Hepatocyte (in vitro differentiated cells): ENCODE measurements around the gene TCEAL7. TPM values are rescaled to one million over a fixed set of nuclear protein-coding genes. Genes with fewer than 3 reads are reported as not detected.
"Not testable (repeated sequence)": the region's sequence is repeated elsewhere in the genome, so short reads cannot be mapped to it uniquely, and the experiment has no call there.

Source experiments
- DNase-seq: peaks from one replicate; pipeline ENCODE4 v3.0.0-alpha.2; 2016; ENCODE audit warnings: low spot score
- H2AFZ ChIP-seq: fragments of 200-600 bp; sonication (generic); 2 replicates; pipeline ENCODE4 v1.6.0; 2016; ENCODE audit warnings: antibody characterized with exemption, mild to moderate bottlenecking
- H3K27ac ChIP-seq: fragments of 200-600 bp; sonication (generic); 2 replicates; pipeline ENCODE4 v1.5.1; 2016; ENCODE audit warnings: mild to moderate bottlenecking
- H3K27me3 ChIP-seq: fragments of 200-600 bp; sonication (generic); 2 replicates; pipeline ENCODE4 v1.6.1; 2016
- H3K36me3 ChIP-seq: fragments of 200-600 bp; sonication (generic); replicated peaks from 2 replicates; pipeline ENCODE4 v1.5.1; 2016; ENCODE audit warnings: low read depth; ENCODE audit not compliant: insufficient read depth
- H3K4me1 ChIP-seq: fragments of 200-600 bp; sonication (generic); 2 replicates; pipeline ENCODE4 v1.5.1; 2016; ENCODE audit warnings: mild to moderate bottlenecking, moderate library complexity; ENCODE audit not compliant: insufficient read depth
- H3K4me2 ChIP-seq: fragments of 200-600 bp; sonication (generic); 2 replicates; pipeline ENCODE4 v1.6.0; 2016
- H3K4me3 ChIP-seq: fragments of 200-600 bp; sonication (generic); 2 replicates; pipeline ENCODE4 v1.5.1; 2016; ENCODE audit warnings: mild to moderate bottlenecking
- H3K79me2 ChIP-seq: fragments of 200-600 bp; sonication (generic); 2 replicates; pipeline ENCODE4 v1.6.0; 2017; ENCODE audit warnings: mild to moderate bottlenecking
- H3K9me2 ChIP-seq: fragments of 200-600 bp; sonication (generic); replicated peaks from 2 replicates; pipeline ENCODE4 v1.6.0; 2017; ENCODE audit warnings: mild to moderate bottlenecking; ENCODE audit not compliant: insufficient read depth
- H3K9me3 ChIP-seq: fragments of 200-600 bp; sonication (generic); 2 replicates; pipeline ENCODE4 v1.5.1; 2016; ENCODE audit warnings: low read depth, mild to moderate bottlenecking
- H4K20me1 ChIP-seq: fragments of 200-600 bp; sonication (generic); 2 replicates; pipeline ENCODE4 v1.6.0; 2016; ENCODE audit warnings: mild to moderate bottlenecking; ENCODE audit not compliant: insufficient read depth, poor library complexity, severe bottlenecking
- CTCF ChIP-seq: fragments of 200-600 bp; sonication (generic); IDR thresholded peaks from 2 replicates; pipeline ENCODE4 v1.5.1; 2016; ENCODE audit warnings: antibody characterized with exemption, mild to moderate bottlenecking; ENCODE audit not compliant: poor library complexity
- EZH2 ChIP-seq: fragments of 200-600 bp; sonication (generic); IDR thresholded peaks from 2 replicates; pipeline ENCODE4 v1.6.1; 2016; ENCODE audit warnings: antibody characterized with exemption, mild to moderate bottlenecking, borderline replicate concordance
- EZH2phosphoT487 ChIP-seq: fragments of 200-600 bp; sonication (generic); IDR thresholded peaks from one replicate; pipeline ENCODE4 v1.6.1; 2018; ENCODE audit warnings: antibody characterized with exemption, mild to moderate bottlenecking, low read depth, moderate library complexity; ENCODE audit not compliant: unreplicated experiment, severe bottlenecking
- WGBS: methylation state at CpG from one replicate; pipeline ENCODE4 v1.1.6; 2016; ENCODE audit warnings: low lambda C conversion rate; ENCODE audit errors: missing lambda C conversion rate; 5-methylcytosine and 5-hydroxymethylcytosine counted together
- polyA plus RNA-seq: library from polyadenylated mRNA; unstranded; fragments of >200 nt; fragmentation: Nextera tagmentation; extraction: Ambion mirVana; gene quantifications from 2 replicates; pipeline ENCODE4 v1.2.1, GENCODE V29; 2016
- total RNA-seq: library from RNA; depleted of rRNA; stranded (reverse); fragments of >200 nt; gene quantifications from 2 replicates; pipeline ENCODE4 v1.2.3, GENCODE V29; 2014

TCEAL7 gene
- 14.7 and 16.0 TPM in 2 replicates for total RNA-seq
- 6.6 and 6.9 TPM in 2 replicates for polyA plus RNA-seq

- no peaks in the 10 kb centered on the region for H3K9me3 ChIP-seq
- WGBS = 57% methylated on average over 11 of the region's 11 CpGs
- H3K4me1 ChIP-seq = no peaks in the 10 kb centered on the region
- no peaks in the 10 kb centered on the region for H3K79me2 ChIP-seq
- no peaks in the 10 kb centered on the region for H4K20me1 ChIP-seq
- H3K36me3 ChIP-seq = no peaks in the 10 kb centered on the region
- H3K27me3 ChIP-seq = no peaks in the 10 kb centered on the region
- peak; percentile 14 for DNase-seq
- no peak for TF ChIP-seq EZH2
- H3K4me2 ChIP-seq = peak within 1 kb of the TSS; percentile 48
- no peaks in the 10 kb centered on the region for H3K9me2 ChIP-seq
- H3K4me3 ChIP-seq = no peak within 1 kb of the TSS
- peak within 1 kb of the TSS; percentile 26 for H2AFZ ChIP-seq
- H3K27ac ChIP-seq = peak within 1 kb of the TSS; percentile 60
These were observed at the start of gene TCEAL7 for GRCh38 chrX:103329991-103330390. Gene TCEAL7, plus strand, starts transcription at chrX:103330239. Its CDS starts 1,165 bp downstream, at chrX:103331404.

GRCh38 chrX:103293118-103293517, 36.9 kb upstream of the TCEAL7 start:
- no peaks in the 10 kb centered on the region for H3K4me1 ChIP-seq
- DNase-seq = no peak
- H2AFZ ChIP-seq = no peak overlapping the region
- no peaks in the 10 kb centered on the region for H4K20me1 ChIP-seq
- no peaks in the 10 kb centered on the region for H3K9me2 ChIP-seq
- H3K9me3 ChIP-seq = no peaks in the 10 kb centered on the region
- no peak overlapping the region for H3K27ac ChIP-seq
- H3K79me2 ChIP-seq = no peaks in the 10 kb centered on the region
- TF ChIP-seq EZH2phosphoT487 = no peak
- no peak for TF ChIP-seq CTCF
- no peak for TF ChIP-seq EZH2
- no peak overlapping the region for H3K4me3 ChIP-seq
- H3K27me3 ChIP-seq = no peaks in the 10 kb centered on the region
- no peak overlapping the region for H3K4me2 ChIP-seq
- 67% methylated on average over 2 of the region's 2 CpGs for WGBS
- H3K36me3 ChIP-seq = no peaks in the 10 kb centered on the region

GRCh38 chrX:103304705-103305104, 25.3 kb upstream of the TCEAL7 start:
- Histone ChIP-seq H4K20me1 (no peaks in the 10 kb centered on the region), H3K4me3 (no peak overlapping the region), H3K4me1 (no peaks in the 10 kb centered on the region), H3K9me2 (no peaks in the 10 kb centered on the region), H3K4me2 (no peak overlapping the region), H3K27me3 (no peaks in the 10 kb centered on the region), H3K9me3 (no peaks in the 10 kb centered on the region), H3K27ac (no peak overlapping the region), H3K79me2 (no peaks in the 10 kb centered on the region), H3K36me3 (no peaks in the 10 kb centered on the region), H2AFZ (no peak overlapping the region)
- no peak for DNase-seq
- no peak for TF ChIP-seq CTCF
- TF ChIP-seq EZH2 = no peak
- no peak for TF ChIP-seq EZH2phosphoT487

- H3K36me3 ChIP-seq, H3K27me3 ChIP-seq, H4K20me1 ChIP-seq, DNase-seq, H3K9me2 ChIP-seq, H2AFZ ChIP-seq, H3K79me2 ChIP-seq, H3K4me1 ChIP-seq, H3K4me3 ChIP-seq, H3K9me3 ChIP-seq, H3K4me2 ChIP-seq, H3K27ac ChIP-seq: not testable (repeated sequence)
- WGBS = 77% methylated on average over 4 of the region's 4 CpGs
These were observed 24.4 kb upstream of the TCEAL7 start for GRCh38 chrX:103305666-103306065.
